WTC11 (cell line): ENCODE measurements around the gene SEMA4C.

Experiments
- ATF3 ChIP-seq: sonication (generic); formaldehyde crosslinking; conservative IDR thresholded peaks from 2 replicates; pipeline ENCODE4 v1.8.1; 2022; ENCODE audit warnings: mild to moderate bottlenecking, missing genetic modification reagents
- CDX4 ChIP-seq: fragments of 250-450 bp; sonication (Bioruptor Pico); IDR thresholded peaks from 2 replicates; pipeline ENCODE4 v1.9.0; 2021; ENCODE audit warnings: moderate library complexity, mild to moderate bottlenecking, inconsistent platforms, borderline replicate concordance
- CREB1 ChIP-seq: sonication (generic); formaldehyde crosslinking; IDR thresholded peaks from 2 replicates; pipeline ENCODE4 v1.8.0; 2023; ENCODE audit warnings: mild to moderate bottlenecking, missing genetic modification reagents
- CTCF ChIP-seq: fragments of 200-600 bp; IDR thresholded peaks from 2 replicates; pipeline ENCODE4 v1.8.0; 2022; ENCODE audit warnings: antibody characterized with exemption
- E2F4 ChIP-seq: sonication (generic); formaldehyde crosslinking; IDR thresholded peaks from 2 replicates; pipeline ENCODE4 v1.8.1; 2022; ENCODE audit warnings: low read depth, mild to moderate bottlenecking, moderate library complexity, missing genetic modification reagents, borderline replicate concordance
- IRF2 ChIP-seq: sonication (generic); formaldehyde crosslinking; IDR thresholded peaks from 2 replicates; pipeline ENCODE4 v1.8.0; 2022; ENCODE audit warnings: low read depth, missing genetic modification reagents, borderline replicate concordance
- NFYB ChIP-seq: sonication (generic); formaldehyde crosslinking; conservative IDR thresholded peaks from 2 replicates; pipeline ENCODE4 v1.8.0; 2022; ENCODE audit warnings: low read depth, missing genetic modification reagents
- RORB ChIP-seq: fragments of 250-450 bp; sonication (Bioruptor Pico); IDR thresholded peaks from 2 replicates; pipeline ENCODE4 v1.9.0; 2021; ENCODE audit warnings: mild to moderate bottlenecking
- STAT6 ChIP-seq: sonication (generic); formaldehyde crosslinking; conservative IDR thresholded peaks from 2 replicates; pipeline ENCODE4 v1.8.1; 2023; ENCODE audit warnings: mild to moderate bottlenecking, low read depth, missing genetic modification reagents, moderate library complexity
- ZNF121 ChIP-seq: sonication (generic); formaldehyde crosslinking; IDR thresholded peaks from 2 replicates; pipeline ENCODE4 v1.8.0; 2023; ENCODE audit warnings: missing genetic modification reagents
- ZNF281 ChIP-seq: sonication (generic); formaldehyde crosslinking; IDR thresholded peaks from 2 replicates; pipeline ENCODE4 v1.8.0; 2023; ENCODE audit warnings: mild to moderate bottlenecking, missing genetic modification reagents
- ZNF423 ChIP-seq: fragments of 250-450 bp; sonication (Bioruptor Pico); IDR thresholded peaks from 2 replicates; pipeline ENCODE4 v2.1.2; 2022; ENCODE audit warnings: mild to moderate bottlenecking, moderate library complexity

GRCh38 chr2:96893289-96894150 is 23.6 kb upstream of the SEMA4C start:
- TF ChIP-seq CTCF (no peak), RORB (CRISPR knock-in tag) (no peak), IRF2 (CRISPR knock-in tag) (no peak), ZNF423 (CRISPR knock-in tag) (no peak), STAT6 (no peak), E2F4 (CRISPR knock-in tag) (no peak), ATF3 (CRISPR knock-in tag) (no peak), NFYB (CRISPR knock-in tag) (no peak), CREB1 (no peak), ZNF121 (CRISPR knock-in tag) (no peak), CDX4 (CRISPR knock-in tag) (no peak), ZNF281 (CRISPR knock-in tag) (no peak)
